GM21723 (cell line): ENCODE data around the gene DNAJC18.
"Not testable (repeated sequence)": the region's sequence is repeated elsewhere in the genome, so short reads cannot be mapped to it uniquely, and the experiment has no call there.

Experiments used
- ATAC-seq: cut with Tn5 transposase; IDR thresholded peaks from one replicate; pipeline ENCODE4 v1.9.1; 2021; ENCODE audit warnings: mild to moderate bottlenecking, moderate library complexity; ENCODE audit not compliant: unreplicated experiment

The DNAJC18 gene

GRCh38 chr5:139439013-139439903, at the start of gene DNAJC18:
Gene DNAJC18, minus strand, starts transcription at chr5:139439525. Its CDS starts 80 bp downstream, at chr5:139439445.
- ATAC-seq: peak; percentile 94

- no peak for ATAC-seq
Measured at GRCh38 chr5:139488260-139488659, 48.9 kb upstream of the DNAJC18 start.

GRCh38 chr5:139486201-139486600, 46.9 kb upstream of the DNAJC18 start:
- no peak for ATAC-seq

- ATAC-seq: not testable (repeated sequence)
Measured at GRCh38 chr5:139482890-139483208, 43.5 kb upstream of the DNAJC18 start.

GRCh38 chr5:139482050-139482889, 42.9 kb upstream of the DNAJC18 start, which contains the start of gene STING1:
Gene STING1, minus strand, starts transcription at chr5:139482758. Its CDS starts 1,054 bp downstream, at chr5:139481704.
- ATAC-seq: peak; percentile 74

GRCh38 chr5:139481580-139482049, 42.3 kb upstream of the DNAJC18 start:
- peak; percentile 39 for ATAC-seq

GRCh38 chr5:139481122-139481533, 41.8 kb upstream of the DNAJC18 start:
- ATAC-seq: no peak

- not testable (repeated sequence) for ATAC-seq
Measured at GRCh38 chr5:139479729-139480128, 40.4 kb upstream of the DNAJC18 start.

- ATAC-seq: not testable (repeated sequence)
Measured at GRCh38 chr5:139478657-139479423, 39.5 kb upstream of the DNAJC18 start.

GRCh38 chr5:139475865-139476617, 36.7 kb upstream of the DNAJC18 start:
- ATAC-seq: no peak

GRCh38 chr5:139474890-139475791, 35.8 kb upstream of the DNAJC18 start:
- no peak for ATAC-seq

- ATAC-seq: no peak
Measured at GRCh38 chr5:139473565-139473964, 34.2 kb upstream of the DNAJC18 start.

- ATAC-seq: no peak
Measured at GRCh38 chr5:139473105-139473504, 33.8 kb upstream of the DNAJC18 start.

- ATAC-seq: no peak
Measured at GRCh38 chr5:139472386-139473030, 33.2 kb upstream of the DNAJC18 start.

GRCh38 chr5:139470821-139471300, 31.5 kb upstream of the DNAJC18 start, which contains the start of gene SMIM33:
Gene SMIM33, plus strand, starts transcription at chr5:139471004. Its CDS starts 118 bp downstream, at chr5:139471122.
- ATAC-seq: no peak

- ATAC-seq: no peak
Measured at GRCh38 chr5:139468421-139468931, 29.2 kb upstream of the DNAJC18 start.

- ATAC-seq: no peak
Measured at GRCh38 chr5:139462586-139463276, 23.4 kb upstream of the DNAJC18 start, which contains the start of gene ECSCR. Gene ECSCR, minus strand, starts transcription at chr5:139462743. Its CDS starts 73 bp downstream, at chr5:139462670.
